Measurements from ENCODE around the gene RERE. TPM values are rescaled to one million over a fixed set of nuclear protein-coding genes. Genes with fewer than 3 reads are reported as not detected.

RERE gene
- total RNA-seq, 1 experiment from 2014 or later = 40.6 TPM

DNA sequence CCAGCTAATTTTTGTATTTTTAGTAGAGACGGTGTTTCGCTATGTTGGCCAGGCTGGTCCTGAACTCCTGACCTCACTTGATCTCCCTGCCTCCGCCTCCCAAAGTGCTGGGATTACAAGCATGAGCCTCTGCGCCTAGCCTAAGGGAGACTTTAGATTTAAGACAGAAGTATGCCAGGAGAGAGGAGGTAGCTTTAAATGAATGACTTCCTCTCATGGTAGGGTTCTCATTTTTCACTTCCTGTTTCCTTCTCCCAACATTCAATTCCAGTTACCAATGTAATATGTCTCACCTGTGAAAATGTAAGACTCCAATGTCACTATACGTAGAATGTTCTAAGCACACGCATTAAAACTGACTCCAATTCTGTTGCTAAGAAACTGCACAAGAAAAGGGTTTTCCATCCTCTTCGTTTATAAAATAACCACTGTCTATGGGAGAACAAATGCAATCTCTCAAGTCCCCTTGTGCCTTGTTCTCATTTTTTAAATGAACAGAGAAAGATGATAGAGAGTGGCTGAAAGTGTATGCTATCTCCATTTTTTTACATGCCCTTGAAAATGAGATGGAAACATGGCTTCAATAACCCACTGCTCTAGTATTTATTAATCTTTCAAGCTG, 359.6 kb downstream of the RERE start:
- ChIA-PET CTCF (no interaction called here), POLR2A (no interaction called here), RAD21 (ENCODE audit: low non-redundant PET in 1 of 2, low total read pairs in 2 of 2, uncharacterized antibody in 2 of 2, unreplicated experiment in 2 of 2) (no interaction called here)
- Histone ChIP-seq H4K20me1 (ENCODE audit: insufficient read depth) (no peaks in the 10 kb centered on the region), H3K9ac (ENCODE audit: low read length) (no peak overlapping the region), H3K4me2 (ENCODE audit: low read length) (no peak overlapping the region), H3K36me3 (ENCODE audit: control insufficient read depth in 1 of 2, insufficient read depth in 2 of 2, low read length in 2 of 2) (0 out of 4 replicates have a peak, but pooled peaks cover 0 to 3% of the 10 kb centered on the region in 2 experiments), H3K9me3 (ENCODE audit: control insufficient read depth in 1 of 2, insufficient read depth in 1 of 2, low read depth in 1 of 2, low read length in 2 of 2) (no peaks in the 10 kb centered on the region), H3K27me3 (ENCODE audit: insufficient read depth, low read length) (no peaks in the 10 kb centered on the region), H3K4me1 (ENCODE audit: control insufficient read depth in 1 of 2, insufficient read depth in 2 of 2, low read length in 2 of 2) (peaks cover 13 to 20% of the 10 kb centered on the region in 2 experiments), H3K79me2 (ENCODE audit: insufficient read depth, low read length) (no peaks in the 10 kb centered on the region), H3K9me2 (ENCODE audit: insufficient read depth) (no peaks in the 10 kb centered on the region), H3K4me3 (replicated peaks in 1 of 2; ENCODE audit: low read depth in 1 of 2, low read length in 2 of 2) (no peak overlapping the region), H2AFZ (ENCODE audit: low read depth, low read length, poor library complexity, severe bottlenecking) (no peak overlapping the region), H3K27ac (ENCODE audit: low read depth, low read length) (no peak overlapping the region)
- DNase-seq (ENCODE audit: low read depth, low spot score) (no peak), ATAC-seq (no peak)
- intact Hi-C loops (cut with micrococcal nuclease) = no loop called here
- BruUV-seq (replicated peaks) = no TSS peak
- TF ChIP-seq TCF7L2 (IDR thresholded peaks at IDR 0.05; ENCODE audit: borderline replicate concordance, extremely low read depth, insufficient read depth, insufficient read length) = no peak
- no peak for TF ChIP-seq ZNF274 (IDR thresholded peaks at IDR 0.05; ENCODE audit: low read depth, low read length)
- TF ChIP-seq EGR1 (IDR thresholded peaks at IDR 0.05; ENCODE audit: low read depth) = no peak
- no peak for TF ChIP-seq EZH2phosphoT487 (IDR thresholded peaks at IDR 0.05; ENCODE audit: borderline replicate concordance)
- no peak for TF ChIP-seq ELF1 (IDR thresholded peaks at IDR 0.05; ENCODE audit: borderline replicate concordance, low read depth)
- TF ChIP-seq CTCF (IDR thresholded peaks at IDR 0.05 in 2 of 3, conservative IDR thresholded peaks at IDR 0.05 in 1 of 3; ENCODE audit: borderline replicate concordance in 1 of 3, insufficient read depth in 1 of 3, low read depth in 2 of 3, low read length in 2 of 3) = no peak
- no peak for TF ChIP-seq ZBTB33 (IDR thresholded peaks at IDR 0.05; ENCODE audit: extremely low read depth, insufficient replicate concordance, low read length)
- no peak for TF ChIP-seq POLR2A (IDR thresholded peaks at IDR 0.05; ENCODE audit: borderline replicate concordance, extremely low read depth, insufficient read depth, insufficient read length)
- TF ChIP-seq CEBPB (IDR thresholded peaks at IDR 0.05; ENCODE audit: low read depth) = no peak
- no peak for TF ChIP-seq REST (IDR thresholded peaks at IDR 0.05; ENCODE audit: low read depth)
- TF ChIP-seq POLR2AphosphoS5 (IDR thresholded peaks at IDR 0.05; ENCODE audit: low read depth, low read length) = no peak
- no peak for TF ChIP-seq RAD21 (IDR thresholded peaks at IDR 0.05; ENCODE audit: low read depth)
